Stomach (tissue), 9 donors: ENCODE results near the gene WNT3. TPM values are rescaled to one million over a fixed set of nuclear protein-coding genes. Genes with fewer than 3 reads are reported as not detected.
A peak's percentile ranks its signal among the peaks of the same experiment; 100 is the strongest.

ENCODE experiments used
- DNase-seq, 2 donors: peaks; one replicate each; pipeline versions ENCODE4 v3.0.0 to v3.0.0-alpha.2; 2013 to 2019
- H3K27ac ChIP-seq, 5 donors: fragments of 200-600 bp in 4 of 5; sonication (generic) in 4 of 5; one replicate each; pipeline ENCODE4 v1.5.1; 2013 to 2019; ENCODE audit warnings: mild to moderate bottlenecking in 1 of 5, moderate library complexity in 1 of 5
- H3K27me3 ChIP-seq, 3 donors: fragments of 200-600 bp; sonication (generic); one replicate each; pipeline ENCODE4 v1.5.1; 2017 to 2019; ENCODE audit warnings: mixed run types in 1 of 3
- H3K36me3 ChIP-seq, 4 donors: fragments of 200-600 bp; sonication (generic); 1 replicate in 3 of 4; 2 replicates in 1 of 4; pipeline ENCODE4 v1.5.1; 2016 to 2019
- H3K4me1 ChIP-seq, 4 donors: fragments of 200-600 bp; sonication (generic); one replicate each; pipeline ENCODE4 v1.5.1; 2016 to 2019
- H3K4me3 ChIP-seq, 4 donors: fragments of 200-600 bp; sonication (generic) in 3 of 4; one replicate each; pipeline ENCODE4 v1.5.1; 2016 to 2019; ENCODE audit warnings: mild to moderate bottlenecking in 1 of 4
- H3K9me3 ChIP-seq, 4 donors: fragments of 200-600 bp; sonication (generic); one replicate each; pipeline ENCODE4 v1.5.1; 2016 to 2019
- CTCF ChIP-seq, 7 experiments: fragments of 450-650 bp in 4 of 7; fragments of 200-600 bp in 3 of 7; sonication (generic) in 3 of 7; IDR thresholded peaks; one replicate each; pipeline ENCODE4 v1.5.1; 2016 to 2019; ENCODE audit warnings: antibody characterized with exemption in 7 of 7, control low read depth in 2 of 7, mild to moderate bottlenecking in 1 of 7
- EP300 ChIP-seq: sonication (generic); formaldehyde crosslinking; IDR thresholded peaks from one replicate; pipeline ENCODE4 v1.6.1; 2017; ENCODE audit warnings: antibody characterized with exemption
- POLR2A ChIP-seq, 4 donors: fragments of 450-650 bp; IDR thresholded peaks; one replicate each; pipeline ENCODE4 v1.6.1; 2016; ENCODE audit warnings: antibody characterized with exemption in 4 of 4, control low read depth in 2 of 4, mild to moderate bottlenecking in 1 of 4, moderate library complexity in 1 of 4
- POLR2AphosphoS5 ChIP-seq, 3 donors: sonication (generic); formaldehyde crosslinking; IDR thresholded peaks; one replicate each; pipeline ENCODE4 v1.6.1; 2016; ENCODE audit warnings: antibody characterized with exemption in 3 of 3
- WGBS, 5 donors: extraction: QIAGEN DNeasy Blood & Tissue Kit in 3 of 5; methylation state at CpG; one replicate each; pipeline versions ENCODE4 v1.1.5 to v1.1.7; 2013 to 2018; 5-methylcytosine and 5-hydroxymethylcytosine counted together
- intact Hi-C: fragments of 100-400 bp; cut with DNase I; formaldehyde crosslinking; loops from one replicate; pipeline ENCODE4 v1.15.1; 2023; ENCODE audit warnings: low total_unique reads
- polyA plus RNA-seq, 3 donors: library from polyadenylated mRNA; stranded (reverse); fragments of 200-250 nt; gene quantifications; one replicate each; pipeline ENCODE4 v1.2.3, GENCODE V29; 2013
- total RNA-seq, 5 donors: library from RNA; depleted of rRNA; stranded (reverse); fragments of >200 nt; gene quantifications; one replicate each; pipeline versions ENCODE4 v1.1.0 to v1.2.3, GENCODE V29; 2014 to 2016
- donor health status: healthy with polysubstance abuse.
- donor health status: Bipolar disorder and iron deficiency.
- donor health status: healthy.

The WNT3 gene
- total and polyA plus RNA-seq, 8 donors, result 0.14 to 0.73 (median 0.34) TPM; not detected in 2

DNA sequence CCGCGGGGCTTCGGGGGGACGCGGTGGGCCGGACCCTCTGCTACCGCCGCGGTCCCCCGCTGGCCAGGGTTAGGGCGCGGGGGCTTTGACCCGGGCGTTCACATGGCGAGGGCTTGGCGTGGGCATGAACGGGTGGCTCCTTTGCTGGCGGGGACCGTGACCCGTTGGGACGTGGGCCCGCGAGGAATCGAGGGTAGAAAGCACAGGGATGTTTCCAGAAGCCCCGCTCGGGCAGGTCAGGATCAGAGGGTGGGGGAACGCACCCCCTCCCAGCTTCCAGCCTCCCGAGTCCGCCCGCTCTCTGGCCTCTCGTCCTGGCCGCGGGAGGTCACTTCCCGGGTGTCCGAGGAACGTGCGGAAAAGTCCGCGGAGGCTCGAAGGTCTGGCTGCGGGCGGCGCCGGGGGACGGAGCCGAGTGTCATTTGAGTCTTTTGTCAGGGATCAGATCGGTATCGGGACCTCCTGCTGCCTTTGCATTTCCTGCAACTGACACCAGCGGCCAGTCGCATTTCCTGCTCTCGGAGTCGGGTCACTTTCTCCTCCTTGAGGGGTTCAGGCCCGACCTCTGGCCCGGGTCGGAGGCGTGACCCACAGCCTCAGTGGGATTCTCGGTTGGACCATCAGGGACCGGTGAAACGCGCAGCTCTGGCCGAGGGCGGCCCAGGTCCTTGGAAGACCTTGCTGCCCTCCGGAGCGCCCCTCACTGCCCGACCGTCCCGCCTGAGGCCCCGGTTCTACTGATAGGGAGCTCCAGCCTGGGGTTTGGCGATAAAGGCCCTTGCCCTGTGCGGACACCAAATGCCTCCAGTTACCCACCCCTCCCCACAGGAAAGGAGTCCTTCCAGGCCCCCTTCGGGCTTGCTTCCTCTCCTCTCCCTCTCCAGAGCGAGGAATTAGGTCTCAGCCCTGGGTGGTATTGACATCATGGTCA, 702 bp upstream of the WNT3 start:
- peak in 1 of 2 donors; percentile 35 for DNase-seq
- WGBS, 5 donors, result 2 to 6% (median 5%) methylated on average over 48 to 72 of the region's 72 CpGs
- Histone ChIP-seq H3K27ac (no peak overlapping the region), H3K9me3 (no peaks in the 10 kb centered on the region), H3K4me3 (peak overlapping the region; percentile 35 to 50 (median 38)), H3K36me3 (no peaks in the 10 kb centered on the region), H3K4me1 (peaks cover 15 to 35% (median 25%) of the 10 kb centered on the region in 4 donors), H3K27me3 (peaks cover 29 to 97% (median 83%) of the 10 kb centered on the region in 3 donors)
- intact Hi-C loops, result no loop called here
- TF ChIP-seq EP300 (no peak), POLR2AphosphoS5 (IDR thresholded peaks at IDR 0.05) (no peak), POLR2A (IDR thresholded peaks at IDR 0.05) (no peak), CTCF (IDR thresholded peaks at IDR 0.05) (no peak)

GRCh38 chr17:46817901-46818209, 637 bp downstream of the WNT3 start:
- Histone ChIP-seq H3K36me3 (no peaks in the 10 kb centered on the region), H3K9me3 (no peaks in the 10 kb centered on the region), H3K27me3 (peaks cover 29 to 98% (median 86%) of the 10 kb centered on the region in 3 donors), H3K4me3 (no peak overlapping the region), H3K4me1 (peaks cover 15 to 35% (median 25%) of the 10 kb centered on the region in 4 donors), H3K27ac (no peak overlapping the region)
- no peak for DNase-seq
- 11 to 15% (median 13%) methylated on average over 5 of the region's 5 CpGs for WGBS, 5 donors
- no peak for TF ChIP-seq EP300
- TF ChIP-seq POLR2AphosphoS5 (IDR thresholded peaks at IDR 0.05), result no peak
- no peak for TF ChIP-seq CTCF (IDR thresholded peaks at IDR 0.05)
- TF ChIP-seq POLR2A (IDR thresholded peaks at IDR 0.05), result no peak
- intact Hi-C loops, result no loop called here

- Histone ChIP-seq H3K27me3 (peaks cover 29 to 96% (median 85%) of the 10 kb centered on the region in 3 donors), H3K36me3 (no peaks in the 10 kb centered on the region), H3K4me3 (no peak overlapping the region), H3K27ac (no peak overlapping the region), H3K9me3 (no peaks in the 10 kb centered on the region), H3K4me1 (peaks cover 15 to 35% (median 25%) of the 10 kb centered on the region in 4 donors)
- 16 to 24% (median 19%) methylated on average over 19 to 22 of the region's 22 CpGs for WGBS, 5 donors
- TF ChIP-seq EP300, result no peak
- no peak for TF ChIP-seq POLR2AphosphoS5 (IDR thresholded peaks at IDR 0.05)
- TF ChIP-seq CTCF (IDR thresholded peaks at IDR 0.05), result no peak
- TF ChIP-seq POLR2A (IDR thresholded peaks at IDR 0.05), result no peak
- DNase-seq, result no peak
- intact Hi-C loops, result no loop called here
Measured at GRCh38 chr17:46817151-46817900, 1.2 kb downstream of the WNT3 start.

DNA sequence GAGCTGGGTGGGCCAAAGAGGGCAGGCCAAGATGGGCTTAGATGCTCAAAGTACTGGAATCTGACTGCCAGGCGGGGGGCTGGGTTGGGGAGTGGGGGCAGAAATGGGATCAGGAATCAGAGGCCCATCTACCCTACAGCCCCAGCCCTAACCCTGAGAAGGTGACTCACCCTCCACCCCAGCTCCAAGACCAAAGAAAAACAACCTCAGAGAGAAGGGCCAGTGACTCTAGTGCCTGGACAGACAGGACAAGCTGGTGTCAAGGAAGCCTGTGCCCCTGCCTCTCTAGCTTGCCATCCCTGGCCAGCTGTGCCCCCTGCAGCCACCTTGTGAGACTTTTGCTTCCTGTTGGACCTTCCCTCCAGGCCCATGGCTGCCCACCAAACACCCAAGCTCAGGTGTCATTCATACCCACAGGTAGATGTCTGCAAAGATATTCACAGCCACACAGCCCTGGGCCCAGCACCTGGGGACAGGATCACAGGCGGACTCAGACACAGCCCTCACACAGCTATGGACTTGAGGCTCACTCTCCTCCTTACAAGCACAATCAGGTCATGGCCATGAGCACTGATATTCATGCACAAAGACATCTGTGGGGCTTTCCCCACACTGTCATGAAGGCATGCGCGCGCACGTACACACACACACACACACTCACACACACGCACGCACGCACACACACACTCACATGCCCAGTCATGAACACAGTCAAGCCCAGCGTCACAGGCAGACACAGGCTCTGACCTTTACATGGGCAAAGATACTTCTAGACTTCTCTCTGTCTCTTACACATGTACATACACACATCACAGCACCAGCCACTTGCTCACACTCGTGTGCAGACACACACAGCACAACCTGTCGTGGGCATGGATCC, 2.8 kb downstream of the WNT3 start:
- Histone ChIP-seq H3K27me3 (peaks cover 22 to 93% (median 73%) of the 10 kb centered on the region in 3 donors), H3K9me3 (no peaks in the 10 kb centered on the region), H3K4me1 (peaks cover 15 to 27% (median 21%) of the 10 kb centered on the region in 4 donors), H3K4me3 (no peak overlapping the region), H3K27ac (no peak overlapping the region), H3K36me3 (no peaks in the 10 kb centered on the region)
- no peak for DNase-seq
- intact Hi-C loops, result no loop called here
- 67 to 87% (median 85%) methylated on average over 11 to 12 of the region's 12 CpGs for WGBS, 5 donors
- TF ChIP-seq POLR2AphosphoS5 (IDR thresholded peaks at IDR 0.05) (no peak), EP300 (no peak), POLR2A (IDR thresholded peaks at IDR 0.05) (no peak), CTCF (IDR thresholded peaks at IDR 0.05) (no peak)
